ENCODE measurements around the gene LPIN2.

- TF ChIP-seq POLR2A (IDR thresholded peaks at IDR 0.05) (no peak), CTCF (IDR thresholded peaks at IDR 0.05) (no peak)
Observed at GRCh38 chr18:3052411-3052758, 39.4 kb upstream of the LPIN2 start.

All from uterus (tissue), 2 donors.